ENCODE measurements around the gene OR9Q1.

GRCh38 chr11:58227956-58228615 is 204.4 kb downstream of the OR9Q1 start:
- no peak for TF ChIP-seq EZH2 (IDR thresholded peaks at IDR 0.05)
- no peak for TF ChIP-seq POLR2AphosphoS5 (IDR thresholded peaks at IDR 0.05; ENCODE audit: borderline replicate concordance, low read depth, low read length)
